ENCODE data around the gene LCE1C. TPM values are rescaled to one million over a fixed set of nuclear protein-coding genes. Genes with fewer than 3 reads are reported as not detected.

LCE1C gene, protein sequence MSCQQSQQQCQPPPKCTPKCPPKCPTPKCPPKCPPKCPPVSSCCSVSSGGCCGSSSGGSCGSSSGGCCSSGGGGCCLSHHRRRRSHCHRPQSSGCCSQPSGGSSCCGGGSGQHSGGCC
- polyA plus RNA-seq (2013, experiment 1 of 2), result not detected
- polyA plus RNA-seq (2013, experiment 2 of 2), result not detected

DNA sequence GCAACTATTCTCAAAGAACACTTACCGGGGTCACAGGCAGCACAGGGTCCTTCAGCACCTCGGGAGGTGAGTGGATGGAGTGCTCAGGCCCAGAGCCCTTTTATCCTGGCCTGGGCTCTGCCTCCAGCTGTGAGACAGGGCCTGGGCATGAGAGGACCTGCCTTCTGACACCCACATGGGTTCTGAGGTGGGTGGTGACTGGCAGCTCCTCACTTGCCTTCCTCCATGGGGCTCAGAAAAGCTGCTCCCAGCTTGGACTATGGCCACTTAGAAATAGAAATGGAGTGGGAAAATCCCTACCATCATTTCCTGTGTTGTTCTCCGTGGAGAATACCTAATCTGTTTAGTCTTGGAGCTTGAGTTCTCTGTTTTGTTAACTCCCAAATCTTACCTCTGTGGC is at the start of gene LCE1C:
LCE1C (minus strand) TSS at position 76 of the 400 bp plus-strand sequence. CDS start 1,173 bp downstream, outside the sequence.
- H3K27me3 ChIP-seq (ENCODE audit: insufficient read depth, low read length), result no peaks in the 10 kb centered on the region
- no peaks in the 10 kb centered on the region for H3K4me1 ChIP-seq (ENCODE audit: insufficient read depth, low read length)
- no peak within 1 kb of the TSS for H3K27ac ChIP-seq (ENCODE audit: low read depth, low read length)
- no peaks in the 10 kb centered on the region for H3K36me3 ChIP-seq (ENCODE audit: insufficient read depth, low read length)
- no peak within 1 kb of the TSS for H3K9ac ChIP-seq (ENCODE audit: low read depth, low read length)
- peaks cover 95% of the 10 kb centered on the region for H3K9me3 ChIP-seq (ENCODE audit: insufficient read depth, low read depth, low read length)
- 61% methylated on average over 2 of the region's 3 CpGs for WGBS
- H3K4me3 ChIP-seq (ENCODE audit: low read length), result no peak within 1 kb of the TSS

GRCh38 chr1:152855661-152856060 is 49.2 kb upstream of the LCE1C start:
- Histone ChIP-seq H3K27ac (ENCODE audit: low read depth, low read length) (no peak overlapping the region), H3K36me3 (ENCODE audit: insufficient read depth, low read length) (no peaks in the 10 kb centered on the region), H3K9ac (ENCODE audit: low read depth, low read length) (no peak overlapping the region), H3K27me3 (ENCODE audit: insufficient read depth, low read length) (no peaks in the 10 kb centered on the region), H3K4me3 (ENCODE audit: low read length) (no peak overlapping the region), H3K9me3 (ENCODE audit: insufficient read depth, low read depth, low read length) (peaks cover 92% of the 10 kb centered on the region), H3K4me1 (ENCODE audit: insufficient read depth, low read length) (no peaks in the 10 kb centered on the region)
- 16% methylated on average over 2 of the region's 2 CpGs for WGBS

DNA sequence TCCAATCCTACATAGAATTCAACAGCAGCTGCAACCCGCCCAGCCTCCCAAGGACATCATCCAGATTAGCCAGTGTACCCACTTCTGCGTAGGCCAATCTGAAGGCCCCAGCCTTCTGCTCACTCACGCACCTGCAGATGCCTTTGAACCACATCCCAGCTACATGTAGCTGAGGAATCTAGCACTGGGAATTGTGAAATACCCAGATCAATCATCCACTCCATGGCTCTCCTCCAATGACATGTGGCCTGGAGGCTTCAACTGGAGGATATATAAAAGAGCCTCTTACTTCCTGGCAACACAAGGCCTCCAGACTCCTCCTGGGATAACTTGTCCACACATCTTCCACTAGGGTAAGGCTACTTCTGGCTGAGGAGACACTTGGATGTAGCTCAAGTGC is 36.1 kb upstream of the LCE1C start, which contains the start of gene LCE6A:
LCE6A (plus strand) TSS at position 301 of the 400 bp plus-strand sequence. CDS start 665 bp downstream, outside the sequence.
- Histone ChIP-seq H3K4me3 (ENCODE audit: low read length) (no peak within 1 kb of the TSS), H3K36me3 (ENCODE audit: insufficient read depth, low read length) (no peaks in the 10 kb centered on the region), H3K27me3 (ENCODE audit: insufficient read depth, low read length) (no peaks in the 10 kb centered on the region), H3K9me3 (ENCODE audit: insufficient read depth, low read depth, low read length) (peaks cover 91% of the 10 kb centered on the region), H3K9ac (ENCODE audit: low read depth, low read length) (no peak within 1 kb of the TSS), H3K4me1 (ENCODE audit: insufficient read depth, low read length) (no peaks in the 10 kb centered on the region), H3K27ac (ENCODE audit: low read depth, low read length) (no peak within 1 kb of the TSS)
- 69% methylated on average over 3 of the region's 3 CpGs for whole genome bisulfite sequencing

DNA sequence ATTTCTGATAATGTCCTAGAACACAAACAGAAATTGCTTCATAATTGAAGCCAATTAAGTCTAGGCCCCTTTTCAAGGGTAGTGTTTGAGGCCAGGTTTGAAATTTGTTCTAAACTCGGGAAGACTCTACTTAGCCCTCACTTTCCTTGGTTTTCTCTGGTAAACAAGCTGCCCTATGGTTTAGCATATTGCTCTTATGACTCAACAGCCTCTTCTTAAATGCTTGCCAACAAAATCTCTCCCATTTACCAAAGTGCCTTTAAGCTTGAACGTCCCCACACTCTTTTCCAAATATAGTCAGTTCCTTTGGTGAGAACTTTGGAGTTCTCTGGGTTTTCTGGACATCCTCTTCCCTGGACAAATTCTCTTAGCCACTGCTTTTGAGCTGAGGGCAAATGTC is 30.4 kb upstream of the LCE1C start:
- Histone ChIP-seq H3K9me3 (ENCODE audit: insufficient read depth, low read depth, low read length) (peaks cover 49% of the 10 kb centered on the region), H3K27me3 (ENCODE audit: insufficient read depth, low read length) (no peaks in the 10 kb centered on the region), H3K9ac (ENCODE audit: low read depth, low read length) (no peak overlapping the region), H3K4me1 (ENCODE audit: insufficient read depth, low read length) (no peaks in the 10 kb centered on the region), H3K4me3 (ENCODE audit: low read length) (no peak overlapping the region), H3K36me3 (ENCODE audit: insufficient read depth, low read length) (no peaks in the 10 kb centered on the region), H3K27ac (ENCODE audit: low read depth, low read length) (no peak overlapping the region)
- WGBS, result 34% methylated on average over 2 of the region's 2 CpGs

DNA sequence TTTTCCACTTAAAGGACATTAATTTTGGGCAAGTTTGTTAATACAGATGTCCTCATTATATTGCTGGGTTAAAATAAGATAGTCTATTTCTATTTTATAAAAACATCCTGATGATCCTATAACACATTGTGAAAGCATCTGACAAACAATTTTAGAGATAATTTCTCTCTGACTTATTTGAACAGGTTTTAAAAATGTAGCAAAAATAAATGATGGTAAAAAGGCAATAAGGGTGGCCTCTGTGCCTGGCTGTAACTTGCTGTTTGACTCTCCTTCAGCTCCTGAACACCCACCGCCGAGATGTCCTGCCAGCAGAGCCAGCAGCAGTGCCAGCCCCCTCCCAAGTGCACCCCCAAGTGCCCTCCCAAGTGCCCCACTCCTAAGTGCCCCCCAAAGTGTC is 20.7 kb upstream of the LCE1C start, which contains the start of gene LCE1A:
LCE1A (plus strand) TSS at position 301 of the 400 bp plus-strand sequence; CDS start at position 301, 0 bp downstream.
- no peaks in the 10 kb centered on the region for H3K36me3 ChIP-seq (ENCODE audit: insufficient read depth, low read length)
- peaks cover 77% of the 10 kb centered on the region for H3K9me3 ChIP-seq (ENCODE audit: insufficient read depth, low read depth, low read length)
- no peaks in the 10 kb centered on the region for H3K27me3 ChIP-seq (ENCODE audit: insufficient read depth, low read length)
- WGBS, result 76% methylated on average over 2 of the region's 2 CpGs
- H3K4me3 ChIP-seq (ENCODE audit: low read length), result no peak within 1 kb of the TSS
- no peak within 1 kb of the TSS for H3K27ac ChIP-seq (ENCODE audit: low read depth, low read length)
- no peaks in the 10 kb centered on the region for H3K4me1 ChIP-seq (ENCODE audit: insufficient read depth, low read length)
- no peak within 1 kb of the TSS for H3K9ac ChIP-seq (ENCODE audit: low read depth, low read length)

- no peak overlapping the region for H3K4me3 ChIP-seq (ENCODE audit: low read length)
- no peaks in the 10 kb centered on the region for H3K27me3 ChIP-seq (ENCODE audit: insufficient read depth, low read length)
- no peak overlapping the region for H3K9ac ChIP-seq (ENCODE audit: low read depth, low read length)
- H3K27ac ChIP-seq (ENCODE audit: low read depth, low read length), result no peak overlapping the region
- H3K9me3 ChIP-seq (ENCODE audit: insufficient read depth, low read depth, low read length), result peaks cover 92% of the 10 kb centered on the region
- no peaks in the 10 kb centered on the region for H3K36me3 ChIP-seq (ENCODE audit: insufficient read depth, low read length)
- H3K4me1 ChIP-seq (ENCODE audit: insufficient read depth, low read length), result no peaks in the 10 kb centered on the region
Observed at GRCh38 chr1:152824964-152825363, 18.5 kb upstream of the LCE1C start.

DNA sequence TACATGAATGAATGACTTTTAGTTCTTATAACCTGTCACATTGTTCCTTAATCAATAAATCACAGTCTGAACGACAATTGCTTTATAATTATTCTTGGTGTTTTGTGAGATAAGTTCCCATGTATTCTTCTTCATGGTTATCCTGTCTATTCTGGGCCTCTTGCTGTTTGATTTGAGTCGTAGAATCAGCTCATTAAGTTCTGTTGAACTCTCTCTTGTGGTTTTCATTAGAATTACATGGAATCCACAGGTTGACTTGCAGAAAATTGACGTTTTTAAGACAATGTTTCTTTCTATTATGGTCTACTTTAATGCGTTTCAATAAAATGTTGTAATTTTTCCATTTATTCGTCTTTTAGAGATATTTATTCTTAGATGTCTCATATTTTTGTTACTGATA is 16.8 kb upstream of the LCE1C start:
- Histone ChIP-seq H3K36me3 (ENCODE audit: insufficient read depth, low read length) (no peaks in the 10 kb centered on the region), H3K4me1 (ENCODE audit: insufficient read depth, low read length) (no peaks in the 10 kb centered on the region), H3K27me3 (ENCODE audit: insufficient read depth, low read length) (no peaks in the 10 kb centered on the region), H3K9me3 (ENCODE audit: insufficient read depth, low read depth, low read length) (peaks cover 93% of the 10 kb centered on the region), H3K4me3 (ENCODE audit: low read length) (no peak overlapping the region), H3K9ac (ENCODE audit: low read depth, low read length) (no peak overlapping the region), H3K27ac (ENCODE audit: low read depth, low read length) (no peak overlapping the region)
- WGBS, result 19% methylated on average over 2 of the region's 5 CpGs

GRCh38 chr1:152817309-152817708 is 10.9 kb upstream of the LCE1C start:
- Histone ChIP-seq H3K36me3 (ENCODE audit: insufficient read depth, low read length) (no peaks in the 10 kb centered on the region), H3K27me3 (ENCODE audit: insufficient read depth, low read length) (no peaks in the 10 kb centered on the region), H3K4me1 (ENCODE audit: insufficient read depth, low read length) (no peaks in the 10 kb centered on the region), H3K9me3 (ENCODE audit: insufficient read depth, low read depth, low read length) (peaks cover 83% of the 10 kb centered on the region), H3K4me3 (ENCODE audit: low read length) (no peak overlapping the region), H3K27ac (ENCODE audit: low read depth, low read length) (no peak overlapping the region), H3K9ac (ENCODE audit: low read depth, low read length) (no peak overlapping the region)
- WGBS, result 79% methylated on average over 6 of the region's 6 CpGs

GRCh38 chr1:152811671-152812070 is 5.2 kb upstream of the LCE1C start, which contains the start of gene LCE1B:
Gene LCE1B (plus strand): TSS chr1:152811971. CDS start chr1:152812447, 476 bp downstream.
- Histone ChIP-seq H3K36me3 (ENCODE audit: insufficient read depth, low read length) (no peaks in the 10 kb centered on the region), H3K9ac (ENCODE audit: low read depth, low read length) (no peak within 1 kb of the TSS), H3K4me3 (ENCODE audit: low read length) (no peak within 1 kb of the TSS), H3K27ac (ENCODE audit: low read depth, low read length) (no peak within 1 kb of the TSS), H3K27me3 (ENCODE audit: insufficient read depth, low read length) (no peaks in the 10 kb centered on the region), H3K4me1 (ENCODE audit: insufficient read depth, low read length) (no peaks in the 10 kb centered on the region), H3K9me3 (ENCODE audit: insufficient read depth, low read depth, low read length) (peaks cover 93% of the 10 kb centered on the region)
- 96% methylated on average over 2 of the region's 2 CpGs for WGBS

- no peak overlapping the region for H3K4me3 ChIP-seq (ENCODE audit: low read length)
- H3K9me3 ChIP-seq (ENCODE audit: insufficient read depth, low read depth, low read length), result peaks cover 93% of the 10 kb centered on the region
- WGBS, result 52% methylated on average over 2 of the region's 2 CpGs
- no peak overlapping the region for H3K9ac ChIP-seq (ENCODE audit: low read depth, low read length)
- H3K27ac ChIP-seq (ENCODE audit: low read depth, low read length), result no peak overlapping the region
- no peaks in the 10 kb centered on the region for H3K4me1 ChIP-seq (ENCODE audit: insufficient read depth, low read length)
- H3K36me3 ChIP-seq (ENCODE audit: insufficient read depth, low read length), result no peaks in the 10 kb centered on the region
- no peaks in the 10 kb centered on the region for H3K27me3 ChIP-seq (ENCODE audit: insufficient read depth, low read length)
Observed at GRCh38 chr1:152811050-152811449, 4.6 kb upstream of the LCE1C start.

DNA sequence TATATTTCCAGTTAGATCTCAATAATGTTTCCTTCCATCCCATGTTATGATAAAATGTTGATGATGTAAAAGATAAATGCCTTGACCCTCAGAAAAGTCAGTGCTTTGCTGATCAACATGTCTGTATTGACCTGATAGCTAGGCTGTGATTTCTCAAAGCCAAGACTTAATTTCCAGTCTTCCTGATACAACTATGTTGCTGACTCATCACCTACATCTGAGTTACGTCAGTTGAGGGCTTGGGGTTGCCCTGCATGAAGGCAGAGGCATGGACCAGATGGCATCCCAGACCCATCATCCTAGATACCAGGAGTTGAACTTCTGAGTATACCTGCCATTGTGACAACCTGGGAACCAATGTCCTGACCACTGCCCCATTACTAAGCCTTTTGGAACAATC is 5.1 kb downstream of the LCE1C start:
- no peak overlapping the region for H3K27ac ChIP-seq (ENCODE audit: low read depth, low read length)
- H3K9me3 ChIP-seq (ENCODE audit: insufficient read depth, low read depth, low read length), result peaks cover 71% of the 10 kb centered on the region
- no peak overlapping the region for H3K9ac ChIP-seq (ENCODE audit: low read depth, low read length)
- 88% methylated on average over 1 of the region's 1 CpG for WGBS
- no peak overlapping the region for H3K4me3 ChIP-seq (ENCODE audit: low read length)
- no peaks in the 10 kb centered on the region for H3K4me1 ChIP-seq (ENCODE audit: insufficient read depth, low read length)
- no peaks in the 10 kb centered on the region for H3K27me3 ChIP-seq (ENCODE audit: insufficient read depth, low read length)
- H3K36me3 ChIP-seq (ENCODE audit: insufficient read depth, low read length), result no peaks in the 10 kb centered on the region

DNA sequence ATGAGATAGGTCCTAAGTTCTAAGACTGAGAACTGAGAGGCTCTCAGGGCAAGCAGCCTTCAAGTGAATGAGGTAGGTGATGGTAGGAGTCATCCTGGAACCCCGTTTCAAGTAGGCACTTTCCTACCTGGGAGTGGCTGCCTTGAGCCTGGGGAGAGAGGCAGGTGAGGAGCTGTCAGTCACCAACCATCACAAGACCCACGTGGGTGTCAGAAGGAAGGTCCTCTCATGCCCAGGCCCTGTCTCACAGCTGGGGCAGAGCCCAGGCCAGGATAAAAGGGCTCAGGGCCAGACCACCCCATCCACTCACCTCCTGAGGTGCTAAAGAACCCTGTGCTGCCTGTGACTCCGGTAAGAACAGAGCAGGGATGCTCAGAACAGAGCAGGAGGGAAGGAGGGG is 10.0 kb downstream of the LCE1C start, which contains the start of gene LCE1D:
LCE1D (plus strand) TSS at position 301 of the 400 bp plus-strand sequence. CDS start 1,074 bp downstream, outside the sequence.
- Histone ChIP-seq H3K9me3 (ENCODE audit: insufficient read depth, low read depth, low read length) (peaks cover 28% of the 10 kb centered on the region), H3K4me3 (ENCODE audit: low read length) (no peak within 1 kb of the TSS), H3K27me3 (ENCODE audit: insufficient read depth, low read length) (no peaks in the 10 kb centered on the region), H3K4me1 (ENCODE audit: insufficient read depth, low read length) (no peaks in the 10 kb centered on the region), H3K27ac (ENCODE audit: low read depth, low read length) (no peak within 1 kb of the TSS), H3K9ac (ENCODE audit: low read depth, low read length) (no peak within 1 kb of the TSS), H3K36me3 (ENCODE audit: insufficient read depth, low read length) (no peaks in the 10 kb centered on the region)
- WGBS, result 29% methylated on average over 2 of the region's 3 CpGs

Measured in HUES64 (cell line).